ENCODE measurements around the gene KLK13.

KLK13 gene

GRCh38 chr19:51060336-51060735, 4.6 kb downstream of the KLK13 start:
- no peak for DNase-seq

- no peak for DNase-seq
These were observed 5.2 kb downstream of the KLK13 start for GRCh38 chr19:51059715-51060114.

GRCh38 chr19:51055866-51056265, 9.0 kb downstream of the KLK13 start:
- no peak for DNase-seq

GRCh38 chr19:51047031-51047335, 17.9 kb downstream of the KLK13 start:
- no peak for DNase-seq

- no peak for DNase-seq
These were observed 20.6 kb downstream of the KLK13 start for GRCh38 chr19:51044327-51044726.

- DNase-seq = no peak
These were observed 21.4 kb downstream of the KLK13 start for GRCh38 chr19:51043497-51043896.

- DNase-seq = no peak
These were observed 24.7 kb downstream of the KLK13 start for GRCh38 chr19:51040151-51040550.

- DNase-seq = no peak
These were observed 28.4 kb downstream of the KLK13 start for GRCh38 chr19:51036519-51036918.

- DNase-seq = no peak
These were observed 30.2 kb downstream of the KLK13 start, which contains the start of gene KLK12 for GRCh38 chr19:51034704-51035103. TSS of gene KLK12 (minus strand) at chr19:51035002. CDS start at chr19:51034621, 381 bp downstream.

- no peak for DNase-seq
These were observed 33.0 kb downstream of the KLK13 start for GRCh38 chr19:51031880-51032225.

GRCh38 chr19:51031220-51031879, 33.5 kb downstream of the KLK13 start:
- DNase-seq = no peak

GRCh38 chr19:51030631-51031030, 34.3 kb downstream of the KLK13 start:
- no peak for DNase-seq

GRCh38 chr19:51029718-51030117, 35.2 kb downstream of the KLK13 start:
- DNase-seq = no peak

GRCh38 chr19:51027873-51028272, 37.0 kb downstream of the KLK13 start:
- no peak for DNase-seq

GRCh38 chr19:51027126-51027806, 37.6 kb downstream of the KLK13 start:
- no peak for DNase-seq

- DNase-seq = no peak
These were observed 38.4 kb downstream of the KLK13 start, which contains the start of gene KLK11 for GRCh38 chr19:51026554-51026831. TSS of gene KLK11 (minus strand) at chr19:51026616. CDS start at chr19:51025631, 985 bp downstream.

- DNase-seq = no peak
These were observed 38.9 kb downstream of the KLK13 start for GRCh38 chr19:51025809-51026553.

- no peak for DNase-seq
These were observed 39.5 kb downstream of the KLK13 start for GRCh38 chr19:51025401-51025800.

GRCh38 chr19:51024924-51025323, 40.0 kb downstream of the KLK13 start:
- DNase-seq = no peak

GRCh38 chr19:51023946-51024345, 40.9 kb downstream of the KLK13 start:
- DNase-seq = no peak

GRCh38 chr19:51022526-51022925, 42.4 kb downstream of the KLK13 start:
- DNase-seq = no peak

- DNase-seq = no peak
These were observed 43.8 kb downstream of the KLK13 start for GRCh38 chr19:51020988-51021651.

- no peak for DNase-seq
These were observed 45.4 kb downstream of the KLK13 start, which contains the start of gene KLK10 for GRCh38 chr19:51019544-51019925. TSS of gene KLK10 (minus strand) at chr19:51019709. CDS start at chr19:51019130, 579 bp downstream.
